Pulmonary artery endothelial cell (primary cell): Measurements from ENCODE around the gene MAP3K21. TPM values are rescaled to one million over a fixed set of nuclear protein-coding genes. Genes with fewer than 3 reads are reported as not detected.

Experiments used
- DNase-seq: peaks from one replicate; pipeline ENCODE4 v3.0.0-alpha.2; 2011; ENCODE audit warnings: low read depth, low spot score
- total RNA-seq: library from RNA; depleted of rRNA; stranded (reverse); fragments of >200 nt; gene quantifications from 2 replicates; pipeline ENCODE4 v1.2.3, GENCODE V29; 2014

MAP3K21 gene
- total RNA-seq, 1 donor from 2014 or later, result 0.26 TPM

DNA sequence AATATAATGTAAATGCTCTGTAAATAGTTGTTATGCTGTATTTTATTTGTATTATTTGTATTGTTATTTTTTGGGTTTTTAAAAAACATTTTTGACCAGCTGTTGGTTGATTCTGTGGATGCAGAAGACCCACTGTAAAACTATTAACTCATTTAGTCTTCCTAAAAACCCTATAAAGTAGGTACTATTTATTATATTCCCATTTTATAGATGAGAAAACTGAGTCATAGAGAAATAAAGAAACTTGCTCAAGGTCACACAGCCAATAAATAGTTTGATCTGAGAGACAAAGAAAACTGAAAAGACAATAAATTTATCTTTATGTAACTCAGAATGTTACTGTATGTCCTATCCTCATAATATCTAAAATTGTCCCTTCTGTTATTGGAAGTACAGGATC is 1.2 kb upstream of the MAP3K21 start:
- no peak for DNase-seq

DNA sequence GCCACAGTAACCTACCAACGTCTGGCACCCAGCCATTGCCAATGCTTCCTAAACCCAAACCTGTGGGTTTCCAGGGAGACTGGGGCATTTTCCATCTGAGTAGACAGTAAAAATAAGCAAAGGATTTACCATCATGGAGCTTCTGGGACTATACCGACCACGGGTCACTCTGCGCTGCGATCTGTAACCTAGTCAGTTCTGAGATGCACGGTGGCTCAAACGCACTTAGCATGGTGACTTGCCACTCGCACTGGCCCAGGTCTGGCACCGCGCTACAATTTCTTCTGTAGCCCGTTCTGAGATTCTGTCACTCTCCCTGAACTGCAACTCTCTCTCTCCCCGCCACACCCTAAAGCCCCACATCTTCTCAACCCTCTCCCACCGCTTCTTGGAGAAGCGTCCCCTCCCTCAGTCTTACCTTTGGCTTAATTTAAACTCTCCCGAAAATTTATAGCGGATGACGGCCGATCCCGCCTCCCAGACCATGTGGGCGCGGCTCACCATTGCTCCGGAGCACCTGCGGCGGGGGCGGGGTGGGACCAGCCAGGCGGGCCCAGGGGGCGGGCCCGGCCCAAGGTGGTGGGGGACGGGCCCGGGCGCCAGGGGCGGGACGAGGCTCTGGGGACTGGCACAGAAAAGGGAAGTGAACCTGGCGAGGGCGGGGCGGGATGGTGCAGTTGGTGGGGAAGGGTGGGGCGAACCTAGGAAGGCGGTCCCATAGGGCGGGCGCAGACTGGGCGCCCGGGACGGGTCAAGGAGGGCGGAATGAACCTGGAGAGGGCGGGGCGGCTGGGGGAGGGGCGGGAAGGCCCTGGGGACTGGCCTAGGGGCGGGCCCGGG is 493 bp upstream of the MAP3K21 start:
- DNase-seq, result no peak

DNA sequence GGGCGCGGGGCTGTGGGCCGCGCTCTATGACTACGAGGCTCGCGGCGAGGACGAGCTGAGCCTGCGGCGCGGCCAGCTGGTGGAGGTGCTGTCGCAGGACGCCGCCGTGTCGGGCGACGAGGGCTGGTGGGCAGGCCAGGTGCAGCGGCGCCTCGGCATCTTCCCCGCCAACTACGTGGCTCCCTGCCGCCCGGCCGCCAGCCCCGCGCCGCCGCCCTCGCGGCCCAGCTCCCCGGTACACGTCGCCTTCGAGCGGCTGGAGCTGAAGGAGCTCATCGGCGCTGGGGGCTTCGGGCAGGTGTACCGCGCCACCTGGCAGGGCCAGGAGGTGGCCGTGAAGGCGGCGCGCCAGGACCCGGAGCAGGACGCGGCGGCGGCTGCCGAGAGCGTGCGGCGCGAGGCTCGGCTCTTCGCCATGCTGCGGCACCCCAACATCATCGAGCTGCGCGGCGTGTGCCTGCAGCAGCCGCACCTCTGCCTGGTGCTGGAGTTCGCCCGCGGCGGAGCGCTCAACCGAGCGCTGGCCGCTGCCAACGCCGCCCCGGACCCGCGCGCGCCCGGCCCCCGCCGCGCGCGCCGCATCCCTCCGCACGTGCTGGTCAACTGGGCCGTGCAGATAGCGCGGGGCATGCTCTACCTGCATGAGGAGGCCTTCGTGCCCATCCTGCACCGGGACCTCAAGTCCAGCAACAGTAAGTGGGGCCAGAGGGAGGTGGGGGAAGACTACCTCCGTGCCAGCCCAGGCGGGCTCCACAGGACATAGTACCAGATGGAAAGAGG is 808 bp downstream of the MAP3K21 start:
- DNase-seq, result no peak

DNA sequence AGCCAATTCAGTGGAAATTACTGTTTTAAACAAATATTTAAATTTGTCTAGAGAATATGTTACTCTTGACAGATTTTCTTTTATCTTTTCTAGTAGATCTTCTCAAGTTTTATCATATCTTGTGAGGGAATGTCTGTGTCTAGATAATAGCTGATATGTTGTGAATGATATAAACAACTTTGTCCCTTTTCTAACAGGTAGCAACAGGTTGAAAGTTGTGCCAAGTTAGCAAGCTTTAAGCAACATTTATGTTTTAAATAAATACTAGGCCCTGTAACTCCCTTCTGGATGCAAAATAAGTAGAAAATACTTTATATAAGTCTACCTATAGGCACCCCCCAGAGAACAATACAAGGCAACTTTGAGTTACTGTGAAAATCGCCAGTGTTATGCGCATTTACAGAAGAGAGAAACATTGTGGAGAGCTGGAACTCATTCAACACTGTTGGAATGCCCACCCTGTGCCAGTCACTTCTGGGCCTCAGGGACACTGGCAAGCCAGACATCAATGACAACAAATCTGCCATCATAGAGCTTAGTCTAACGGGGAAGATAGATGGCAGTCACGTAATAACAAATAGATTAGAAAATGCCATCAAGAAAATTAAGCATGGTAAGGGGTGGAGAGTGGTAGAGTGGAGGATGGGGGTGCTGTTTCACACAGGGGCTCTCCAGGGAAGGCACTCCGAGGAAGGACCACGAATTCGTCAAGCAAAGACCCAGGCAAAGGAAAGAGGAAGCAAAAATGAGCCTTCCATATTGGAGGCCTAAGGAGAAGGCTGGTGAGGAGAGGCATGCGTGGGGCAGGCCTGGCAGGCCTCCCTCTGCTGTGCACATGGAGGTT is 4.4 kb downstream of the MAP3K21 start:
- DNase-seq, result no peak

DNA sequence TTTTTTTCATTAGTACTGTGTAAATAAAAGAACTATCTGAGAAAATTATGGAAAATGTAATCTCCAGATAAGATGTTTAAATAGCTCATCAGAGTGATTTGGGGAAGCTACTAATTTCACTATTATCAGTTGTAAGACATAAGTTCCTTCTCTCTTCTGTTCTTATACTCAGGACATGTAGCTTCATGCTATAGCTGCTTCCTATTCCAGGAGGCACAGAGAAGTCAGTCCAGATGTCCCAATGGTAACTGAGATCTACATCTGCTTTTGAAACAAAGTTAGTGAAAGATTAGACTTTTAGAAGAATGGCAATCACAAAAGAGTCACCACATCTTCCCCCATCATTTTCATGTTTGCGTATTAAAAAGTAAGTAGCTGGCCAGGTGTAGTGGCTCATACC is 5.6 kb downstream of the MAP3K21 start:
- no peak for DNase-seq

DNA sequence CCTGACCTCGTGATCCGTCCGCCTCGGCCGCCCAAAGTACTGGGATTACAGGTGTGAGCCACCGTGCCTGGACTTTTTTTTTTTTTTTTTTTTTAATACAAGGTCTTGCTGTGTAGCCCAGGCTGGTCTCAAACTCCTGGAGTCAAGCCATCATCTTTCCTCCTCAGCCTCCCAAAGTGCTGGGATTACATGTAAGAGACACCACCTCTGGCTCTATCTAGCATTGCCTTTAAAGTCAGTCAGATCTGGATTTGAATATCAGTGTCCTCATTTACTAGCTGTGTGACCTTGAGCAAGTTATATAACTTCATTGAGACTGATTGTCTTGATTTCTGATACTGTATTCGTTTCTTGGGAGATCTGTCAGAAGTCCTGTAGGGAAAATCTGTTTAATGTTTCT is 6.6 kb downstream of the MAP3K21 start:
- no peak for DNase-seq

DNA sequence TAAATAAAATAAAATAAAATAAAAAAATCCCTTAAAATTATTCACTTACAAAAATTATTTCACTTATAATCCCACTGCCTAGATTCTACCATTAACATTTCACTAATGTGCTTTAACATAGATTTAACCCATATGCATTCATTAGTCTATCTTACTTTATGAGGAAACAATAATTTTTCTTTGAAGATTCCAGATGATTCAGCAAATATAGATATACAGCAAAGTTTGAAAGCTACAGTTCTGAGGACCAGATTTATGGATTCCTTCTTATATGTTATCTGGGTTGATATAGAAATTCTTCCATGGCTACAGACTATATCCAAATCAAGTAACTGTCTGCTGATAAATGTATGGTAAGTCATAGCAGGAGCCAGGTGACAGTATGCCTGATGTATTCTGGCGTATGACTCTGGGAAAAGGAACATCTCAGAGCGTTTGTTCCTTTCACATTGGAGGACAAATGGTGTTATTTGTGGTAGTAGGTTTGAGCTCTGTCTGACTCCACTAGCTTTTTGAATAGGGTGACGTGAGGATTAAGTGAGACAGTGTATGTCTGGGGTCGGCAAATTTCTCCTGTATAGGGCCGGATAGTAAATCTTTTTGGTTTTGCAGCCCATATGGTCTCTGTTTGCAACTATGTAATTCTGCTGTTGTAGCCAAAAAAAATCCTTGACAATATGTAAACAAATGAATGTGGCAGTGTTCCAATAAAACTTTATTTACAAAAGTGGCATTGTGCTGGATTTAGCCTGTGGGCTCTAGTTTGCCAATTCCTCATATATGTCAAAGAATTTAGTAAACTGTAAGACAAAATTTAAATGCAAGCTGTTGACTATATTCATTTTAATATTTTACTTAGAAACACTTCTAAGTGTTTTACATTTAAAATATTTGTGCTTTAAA is 9.3 kb downstream of the MAP3K21 start:
- no peak for DNase-seq

DNA sequence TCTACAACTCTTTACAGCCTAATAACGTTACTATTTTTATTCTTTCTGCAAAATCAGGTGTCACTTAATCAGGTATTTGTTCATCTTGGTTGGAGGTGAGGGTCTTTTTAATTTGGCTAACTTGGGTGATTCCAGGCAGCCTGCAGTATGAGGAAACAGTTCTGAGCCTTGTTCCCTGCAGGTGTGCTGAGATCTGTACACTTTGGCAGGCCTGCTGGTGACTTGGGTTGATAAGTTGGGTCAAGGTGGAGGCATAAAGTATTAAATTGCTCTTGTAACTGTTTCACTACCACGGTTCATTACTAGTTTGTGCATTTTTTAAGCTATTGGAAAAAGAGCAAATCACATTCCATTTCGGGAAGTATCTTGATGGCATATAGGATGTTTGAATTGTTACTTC is 10.0 kb downstream of the MAP3K21 start:
- no peak for DNase-seq

DNA sequence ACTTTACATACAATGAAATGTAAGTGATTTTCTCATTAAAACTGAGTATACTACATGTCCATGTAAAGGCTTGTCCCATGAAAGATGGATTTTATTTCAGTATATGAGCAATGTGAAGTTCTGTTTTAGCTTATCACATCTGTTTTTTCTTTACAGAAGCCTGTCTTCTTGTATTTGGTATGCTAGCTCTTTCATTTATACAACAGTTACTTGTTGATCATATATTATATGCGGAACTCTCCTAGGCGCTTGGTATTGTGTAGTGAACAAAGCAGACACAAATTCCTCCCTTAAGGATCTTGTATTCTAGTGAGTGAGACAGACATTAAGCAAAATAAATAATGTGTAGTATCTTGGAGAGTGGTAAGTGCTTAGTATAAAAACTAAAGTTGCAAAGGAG is 10.6 kb downstream of the MAP3K21 start:
- DNase-seq, result no peak

DNA sequence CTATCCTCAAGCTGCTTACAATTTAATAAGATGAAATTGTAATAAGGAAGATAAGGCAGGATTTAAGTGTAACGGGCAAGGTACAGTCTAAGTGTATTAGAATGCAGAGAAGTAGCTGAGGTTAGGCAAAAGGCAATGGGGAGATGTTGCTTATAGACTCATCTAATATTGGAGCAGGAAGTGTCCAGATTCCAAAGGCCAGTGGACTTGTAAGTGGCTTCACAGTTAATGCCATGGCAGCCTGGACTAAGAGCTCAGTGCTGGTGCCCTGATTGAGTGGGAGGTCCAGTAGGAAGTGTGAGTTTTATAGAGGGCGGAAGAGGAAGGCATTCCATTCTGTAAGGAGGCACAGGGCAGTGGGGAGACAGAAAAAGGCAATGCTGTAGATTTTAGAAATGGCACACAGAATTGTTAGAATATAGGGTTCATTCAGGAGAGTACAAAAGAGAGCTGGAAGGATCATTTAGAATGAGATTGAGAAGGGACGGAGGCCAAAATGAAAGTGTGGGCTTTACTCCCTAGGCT is 12.6 kb downstream of the MAP3K21 start:
- no peak for DNase-seq

DNA sequence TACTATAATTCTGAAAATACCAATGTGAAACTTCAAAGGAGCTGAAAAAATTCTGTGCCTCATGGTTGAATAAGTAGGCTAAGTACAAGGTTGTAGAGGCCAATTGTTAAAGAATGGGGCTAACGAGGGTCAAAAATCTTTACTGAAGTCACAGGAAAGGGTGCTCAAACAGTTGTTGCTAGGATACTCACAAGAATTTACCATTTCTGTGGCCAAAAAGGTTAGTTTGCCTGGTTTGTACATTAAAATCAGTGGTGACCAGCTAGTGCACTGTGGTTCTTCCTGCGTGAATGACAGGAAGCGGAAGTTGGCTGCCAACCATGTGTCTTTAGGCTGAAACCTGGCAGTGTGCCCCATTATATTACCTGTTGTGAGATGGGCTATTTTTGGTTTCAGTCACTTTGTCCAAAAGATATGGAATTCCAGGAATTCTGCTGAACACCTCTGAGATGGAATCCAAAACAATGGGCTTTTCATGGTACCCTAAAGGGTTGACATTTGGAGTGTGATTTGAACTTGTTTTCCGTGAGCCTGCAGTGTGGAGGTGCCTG is 13.5 kb downstream of the MAP3K21 start:
- no peak for DNase-seq

DNA sequence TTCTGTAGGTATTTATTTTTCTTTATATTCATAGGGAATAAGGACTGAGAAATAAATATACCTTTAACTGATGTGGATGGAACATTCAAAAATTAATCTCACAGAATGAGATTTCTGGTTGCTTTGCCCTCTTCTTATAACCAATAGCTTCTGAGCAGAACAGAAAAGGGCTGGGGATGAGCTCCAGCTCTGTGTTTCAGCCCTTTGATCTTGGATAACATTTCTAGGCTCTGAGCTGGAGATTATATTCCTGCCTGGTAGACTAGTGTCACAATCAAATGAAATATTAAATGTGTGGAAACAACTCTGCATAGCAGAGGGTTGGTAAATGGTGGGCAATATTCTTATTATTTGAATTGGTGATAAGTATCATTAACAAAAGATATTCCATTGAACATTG is 14.6 kb downstream of the MAP3K21 start:
- no peak for DNase-seq

DNA sequence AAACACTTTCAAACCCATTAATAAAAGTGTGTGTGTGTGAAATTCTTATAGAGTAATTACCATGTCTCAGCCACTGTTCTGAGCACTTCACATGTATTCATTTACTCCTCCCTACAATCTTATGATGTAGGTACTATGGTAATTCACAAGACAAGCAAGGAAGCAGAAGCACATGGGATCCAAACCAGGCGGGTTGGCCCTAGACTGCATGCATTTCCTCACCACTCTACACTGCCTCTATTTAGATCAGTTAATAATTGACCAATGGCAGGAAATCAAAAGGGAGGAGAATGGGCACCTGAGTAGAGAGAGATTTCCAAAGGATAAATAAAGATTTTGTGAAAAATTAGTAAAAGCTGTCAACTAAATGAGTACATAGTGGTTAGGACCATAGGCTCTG is 15.7 kb downstream of the MAP3K21 start:
- DNase-seq, result no peak

DNA sequence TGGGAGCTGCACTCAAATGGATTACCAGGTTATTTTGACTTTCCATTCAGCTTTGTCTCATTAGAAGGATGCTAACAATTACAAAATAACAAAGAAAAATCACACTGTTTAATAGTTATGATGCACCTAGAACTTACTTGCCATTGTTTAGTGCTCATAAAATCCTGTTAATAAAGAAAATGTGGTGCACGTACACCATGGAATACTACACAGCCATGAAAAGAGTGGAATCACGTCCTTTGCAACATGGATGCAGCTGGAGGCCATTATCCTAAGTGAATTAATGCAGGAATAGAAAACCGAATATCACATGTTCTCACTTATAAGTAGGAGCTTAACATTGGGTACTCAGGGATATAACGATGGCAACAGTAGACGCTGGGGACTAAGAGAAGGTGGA is 19.8 kb downstream of the MAP3K21 start:
- DNase-seq, result no peak

DNA sequence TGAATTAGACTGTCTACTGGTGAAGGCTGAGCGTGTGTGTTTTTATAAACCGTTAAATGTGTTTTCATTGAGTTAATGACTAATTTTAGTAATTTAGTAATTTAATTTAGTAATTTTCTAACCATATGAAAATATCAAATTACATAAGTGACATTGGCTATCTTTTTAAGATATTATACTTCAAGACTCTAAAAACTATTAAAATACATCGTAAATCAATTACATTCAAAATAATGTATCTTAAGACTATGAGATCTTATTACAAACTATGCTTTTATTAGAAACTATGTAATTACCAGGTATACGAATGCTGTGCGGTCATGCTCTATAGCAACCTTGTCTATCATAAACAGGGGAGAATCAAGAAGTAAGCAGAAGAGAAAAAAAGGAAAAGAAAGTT is 21.6 kb downstream of the MAP3K21 start:
- no peak for DNase-seq

DNA sequence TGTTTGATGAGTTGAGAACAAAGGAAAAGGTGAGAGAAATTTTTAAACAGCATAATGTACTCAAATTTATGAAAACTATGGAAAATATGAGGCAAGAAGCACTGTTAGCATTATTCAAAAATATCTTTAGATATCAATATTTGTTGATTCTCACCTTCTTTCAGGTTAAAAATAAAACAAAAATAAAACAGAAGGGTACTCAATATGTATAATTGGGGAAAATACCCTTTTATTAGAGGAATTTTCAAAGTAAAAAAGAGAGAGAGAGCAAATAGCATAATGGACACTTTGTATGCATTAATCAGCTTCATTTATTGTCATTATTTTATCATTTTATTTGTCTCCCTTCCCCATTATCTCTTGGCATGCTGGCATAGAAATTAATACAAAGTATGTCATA is 27.5 kb downstream of the MAP3K21 start:
- DNase-seq, result no peak

DNA sequence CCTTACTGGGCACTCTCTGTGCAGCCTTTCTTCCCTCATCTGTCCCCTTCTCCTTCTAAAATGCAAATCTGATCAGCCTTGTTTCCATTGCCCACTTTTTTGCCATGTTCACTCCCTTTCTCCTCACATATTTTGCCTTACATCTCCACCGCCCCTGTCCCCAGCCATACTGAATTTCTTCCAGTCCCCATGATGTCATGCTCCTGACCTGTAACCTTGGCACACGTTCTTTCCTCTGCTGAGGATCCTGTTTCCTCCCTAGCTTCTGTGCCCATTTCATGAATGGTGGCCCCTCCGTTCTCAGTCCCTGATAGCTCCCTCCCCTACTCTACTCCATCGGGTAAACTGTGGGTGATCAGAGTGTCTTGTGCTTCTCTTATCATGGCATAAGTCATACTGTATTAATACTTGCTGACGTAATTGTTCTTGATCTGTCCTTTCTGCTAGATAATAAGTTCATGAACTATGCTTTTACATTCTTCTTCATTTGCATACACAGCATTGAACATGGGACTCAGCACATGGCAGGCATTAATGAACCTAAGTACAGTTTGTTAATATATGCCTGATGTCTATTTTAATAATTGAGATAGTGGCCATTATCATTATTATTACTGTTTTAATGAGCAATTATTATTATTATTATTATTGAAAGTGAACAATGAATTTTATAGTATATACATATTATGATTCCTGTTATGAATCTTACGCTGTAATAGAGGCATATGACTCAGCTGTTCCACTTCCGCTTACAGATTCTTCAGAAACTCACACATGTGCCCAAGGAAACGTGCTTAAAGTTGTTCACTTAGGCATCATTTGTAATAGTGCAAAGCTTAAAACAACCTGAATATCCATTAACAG is 28.5 kb downstream of the MAP3K21 start:
- no peak for DNase-seq

DNA sequence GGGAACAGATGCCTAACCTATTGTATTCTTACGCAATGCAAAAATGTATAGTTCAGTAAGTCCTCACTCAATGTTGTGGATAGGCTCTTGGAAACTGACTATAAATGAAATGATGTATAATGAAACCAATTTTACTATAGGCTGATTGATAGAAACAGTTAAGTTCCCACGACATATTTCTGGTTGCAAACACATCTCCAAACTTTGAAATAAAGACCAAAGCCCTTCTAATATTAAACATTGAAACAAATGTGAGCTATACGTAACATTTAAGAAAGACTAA is 29.1 kb downstream of the MAP3K21 start:
- no peak for DNase-seq

DNA sequence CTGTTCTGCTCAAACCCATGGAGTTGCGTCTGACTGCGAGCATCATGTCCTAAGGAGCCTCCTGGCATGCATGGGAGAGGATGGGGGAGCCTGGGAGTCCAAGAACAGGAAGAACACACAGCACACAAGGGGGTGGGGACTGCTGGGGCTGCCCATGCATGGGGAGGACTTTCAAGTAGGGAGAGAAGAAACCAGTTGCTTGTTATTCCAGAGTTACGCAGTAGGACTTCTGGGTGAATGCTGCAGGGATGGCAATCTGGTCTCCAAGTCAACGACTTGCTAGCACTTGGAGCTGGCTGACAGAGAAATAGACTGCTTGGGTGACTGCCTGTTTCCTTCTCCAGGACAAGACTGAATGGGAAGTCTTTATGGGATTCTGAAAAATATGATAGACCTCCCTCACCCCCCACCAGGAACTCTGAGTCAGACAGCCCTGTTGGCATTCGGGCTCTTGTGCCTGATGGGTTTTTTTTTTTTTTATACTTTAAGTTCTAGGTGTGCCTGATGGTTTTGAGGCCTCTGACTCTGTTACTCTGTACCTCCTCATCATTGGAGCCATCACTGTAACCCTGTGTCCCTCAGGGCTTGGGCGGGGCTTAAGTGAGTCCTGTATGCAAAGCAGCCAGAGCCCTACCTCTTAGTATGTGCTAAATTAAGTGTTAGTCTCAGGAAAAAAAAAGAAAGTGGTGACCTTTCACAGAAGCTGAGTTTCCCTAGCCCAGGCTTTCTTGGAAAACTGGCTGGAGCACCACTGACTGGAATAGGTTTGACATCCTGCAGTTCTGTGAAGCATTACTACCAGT is 30.3 kb downstream of the MAP3K21 start:
- no peak for DNase-seq
